ENCODE results near the gene TNFRSF17.

The TNFRSF17 gene

DNA sequence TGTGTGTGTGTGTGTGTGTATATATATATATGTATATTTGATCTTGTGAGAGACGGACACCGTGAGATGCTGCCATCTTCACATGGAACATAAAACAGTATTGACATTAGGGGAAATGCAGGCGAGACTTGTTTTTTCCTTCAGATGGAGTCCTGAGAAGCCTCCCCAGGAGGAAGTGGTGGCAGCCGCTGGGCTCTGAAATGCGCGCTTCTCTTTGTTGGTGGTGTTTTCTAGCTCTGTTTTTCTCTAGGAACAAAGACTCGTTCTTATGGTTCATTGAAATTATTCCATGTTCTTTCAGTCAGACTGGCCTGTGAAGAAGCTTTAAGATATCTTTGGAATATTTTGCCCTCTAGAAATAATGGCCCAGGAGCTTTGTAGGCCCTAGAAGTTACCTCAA, 44.5 kb downstream of the TNFRSF17 start:
- no peak for DNase-seq

DNA sequence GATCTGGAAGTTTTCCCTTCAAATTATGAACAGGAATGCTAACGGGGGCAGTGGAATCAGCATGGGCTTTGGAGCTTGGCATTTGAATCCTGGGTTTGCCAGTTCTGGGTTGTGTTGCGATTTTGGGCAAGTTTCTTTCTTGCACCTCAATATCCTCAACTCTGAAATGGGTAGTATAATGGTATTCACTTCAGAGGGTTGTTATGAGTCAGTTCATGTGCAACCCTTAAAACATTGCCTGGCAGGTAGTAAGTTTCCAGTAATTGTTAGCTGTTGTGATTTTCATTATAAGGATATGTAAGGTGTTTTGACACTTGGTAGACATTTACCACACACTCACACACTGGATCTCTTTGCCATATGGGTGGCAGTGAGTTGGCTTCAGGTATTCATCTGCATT, 44.9 kb downstream of the TNFRSF17 start:
- DNase-seq: no peak

DNA sequence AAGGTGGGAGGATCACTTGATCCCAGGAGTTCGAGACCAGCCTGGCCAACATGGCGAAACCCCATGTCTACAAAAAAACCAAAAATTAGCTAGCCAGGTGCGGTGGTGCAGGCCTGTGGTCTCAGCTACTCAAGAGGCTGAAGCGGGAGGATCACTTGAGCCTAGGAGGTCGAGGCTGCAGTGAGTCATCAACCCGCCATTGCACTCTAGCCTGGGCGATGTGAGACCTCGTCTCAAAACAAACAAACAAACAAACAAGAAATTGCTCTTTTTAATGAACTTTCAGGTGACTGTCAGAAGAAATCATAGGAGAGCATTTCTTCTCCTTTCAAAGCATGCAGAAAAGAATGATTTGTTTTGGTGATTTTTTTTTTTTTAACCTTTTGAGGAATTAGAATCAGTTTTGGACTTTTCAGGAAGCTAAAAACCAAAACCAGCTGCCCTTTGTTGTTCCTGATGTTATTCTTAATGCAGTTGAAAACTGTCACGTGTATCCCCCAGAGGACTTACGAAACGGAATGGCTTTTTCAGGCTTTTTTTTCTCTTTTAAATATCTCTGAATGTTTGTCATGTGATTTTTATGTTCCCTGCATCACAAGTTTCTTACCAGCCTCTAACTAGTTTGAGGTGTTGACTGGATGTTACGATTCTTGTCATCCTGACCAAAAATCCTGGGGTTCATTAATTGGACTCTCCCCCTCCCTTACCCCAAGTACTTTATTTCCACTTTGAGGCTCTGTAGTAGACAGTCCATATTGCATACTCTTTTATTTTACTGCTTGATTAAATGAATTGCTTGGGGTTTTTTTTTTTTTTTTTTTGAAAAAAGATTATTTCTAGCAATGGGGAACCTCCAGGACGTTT, 45.6 kb downstream of the TNFRSF17 start:
- DNase-seq: no peak

DNA sequence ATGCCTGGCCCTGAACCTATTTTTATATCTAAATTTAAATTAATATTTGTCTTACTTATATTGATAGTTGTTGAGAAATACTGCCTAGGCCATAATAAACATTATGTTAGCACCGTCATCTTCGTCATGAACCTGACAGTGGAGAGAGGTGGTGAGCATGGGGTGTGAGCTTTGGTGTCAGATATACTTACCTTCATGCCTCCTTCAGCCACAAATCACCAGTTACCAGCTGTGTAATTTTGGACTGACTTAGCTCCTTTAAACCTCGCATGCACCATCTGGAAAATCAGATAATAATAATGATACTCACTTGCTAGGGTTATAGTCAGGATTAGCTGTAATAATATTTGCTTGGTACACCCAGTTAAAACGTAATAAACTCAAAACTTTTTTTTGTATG, 46.6 kb downstream of the TNFRSF17 start:
- DNase-seq: no peak

DNA sequence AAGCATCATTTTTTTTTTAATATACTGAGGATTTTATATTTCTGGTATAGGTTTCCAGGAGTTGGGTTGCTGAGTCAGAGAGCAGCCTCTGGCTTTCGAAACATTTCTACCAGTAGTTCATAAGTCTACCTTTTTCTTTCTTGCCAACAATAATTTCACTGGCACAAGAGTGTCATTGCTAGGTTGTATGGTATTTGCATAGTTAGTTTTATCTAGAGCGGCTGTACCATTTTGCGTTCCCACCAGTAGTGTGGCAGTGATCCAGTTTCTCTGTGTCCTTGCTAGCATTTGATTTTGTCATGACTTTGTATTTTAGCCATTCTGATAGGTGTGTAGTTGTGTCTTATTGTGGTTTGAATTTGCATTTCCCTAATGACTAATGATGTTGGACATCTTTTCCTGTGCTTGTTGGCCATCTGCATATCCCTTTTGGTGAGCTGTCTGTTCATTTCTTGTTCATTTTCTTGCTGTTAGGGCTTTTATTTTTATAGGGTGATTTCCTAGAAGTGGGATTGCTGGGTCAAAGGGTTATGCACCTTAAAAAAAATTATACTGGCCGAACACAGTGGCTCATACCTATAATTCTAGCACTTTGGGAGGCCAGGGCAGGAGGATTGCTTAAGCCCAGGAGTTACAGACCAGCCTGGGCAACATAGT, 51.4 kb downstream of the TNFRSF17 start:
- DNase-seq: no peak

DNA sequence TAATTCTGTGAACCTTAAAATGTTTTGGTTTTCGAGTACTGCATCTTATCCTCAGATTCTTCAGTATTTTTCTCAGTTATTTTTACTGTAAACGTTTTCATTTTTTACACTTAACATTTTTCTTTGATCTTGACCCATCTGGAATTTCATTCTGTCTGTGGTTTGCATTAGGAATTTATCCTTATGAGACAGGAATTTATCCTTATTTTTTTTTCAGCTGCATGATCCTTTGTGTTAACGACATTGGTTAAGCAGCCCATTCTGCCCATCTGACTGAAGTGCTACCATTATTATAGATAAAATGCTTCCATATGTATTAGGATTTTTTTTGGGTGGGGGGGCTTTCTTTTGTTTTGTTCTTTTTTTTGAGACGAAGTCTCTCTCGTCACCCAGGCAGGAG, 52.5 kb downstream of the TNFRSF17 start:
- no peak for DNase-seq
